Mucosa of rectum (tissue), 2 donors: ENCODE results near the gene PLXNC1.

ENCODE experiments used
- H3K27ac ChIP-seq, 2 donors: one replicate each; pipeline ENCODE4 v1.7.0; 2013; ENCODE audit warnings: inconsistent platforms in 2 of 2, low read depth in 2 of 2, low read length in 2 of 2
- H3K27me3 ChIP-seq, 2 donors: one replicate each; pipeline ENCODE4 v1.7.0; 2013; ENCODE audit warnings: low read length in 2 of 2; ENCODE audit not compliant: control insufficient read depth in 2 of 2, insufficient read depth in 2 of 2
- H3K36me3 ChIP-seq, 2 donors: one replicate each; pipeline ENCODE4 v1.7.0; 2013; ENCODE audit warnings: low read length in 2 of 2; ENCODE audit not compliant: control insufficient read depth in 2 of 2, insufficient read depth in 2 of 2
- H3K4me1 ChIP-seq, 2 donors: one replicate each; pipeline ENCODE4 v1.7.0; 2013; ENCODE audit warnings: low read length in 2 of 2, mild to moderate bottlenecking in 1 of 2; ENCODE audit not compliant: control insufficient read depth in 2 of 2, insufficient read depth in 2 of 2
- H3K4me3 ChIP-seq, 2 donors: one replicate each; pipeline ENCODE4 v1.7.0; 2013; ENCODE audit warnings: low read length in 2 of 2
- H3K9ac ChIP-seq, 2 donors: one replicate each; pipeline ENCODE4 v1.7.0; 2013; ENCODE audit warnings: low read length in 2 of 2, low read depth in 1 of 2, mild to moderate bottlenecking in 1 of 2
- H3K9me3 ChIP-seq, 2 donors: one replicate each; pipeline ENCODE4 v1.7.0; 2013; ENCODE audit warnings: low read length in 2 of 2; ENCODE audit not compliant: control insufficient read depth in 2 of 2
- donor health status: healthy.
- donor health status: Normal muscosa, but diverticular disease.

The PLXNC1 gene

DNA sequence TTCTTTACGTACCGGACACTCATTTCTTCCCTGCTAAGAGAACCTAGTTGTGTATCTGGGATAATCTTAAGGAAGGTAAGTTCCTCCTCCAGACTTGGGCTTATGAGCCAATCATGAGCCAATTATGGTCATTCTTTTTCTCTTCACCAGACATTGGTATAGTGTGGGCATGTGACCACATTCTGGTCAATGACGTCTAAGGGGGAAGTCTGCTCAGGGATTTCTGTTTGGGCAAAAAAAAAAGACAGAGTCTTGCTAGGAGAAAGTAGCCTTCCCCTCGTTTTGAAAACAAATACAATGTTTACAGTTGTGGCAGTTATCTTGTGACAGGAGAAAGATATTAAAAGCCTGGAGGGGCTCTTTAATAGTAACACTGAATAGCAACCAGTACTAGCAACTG is 20.1 kb upstream of the PLXNC1 start:
- Histone ChIP-seq H3K9ac (no peak overlapping the region), H3K27ac (no peak overlapping the region), H3K4me1 (no peaks in the 10 kb centered on the region), H3K9me3 (no peaks in the 10 kb centered on the region), H3K4me3 (no peak overlapping the region), H3K27me3 (no peaks in the 10 kb centered on the region), H3K36me3 (no peaks in the 10 kb centered on the region)

- Histone ChIP-seq H3K9ac (no peak overlapping the region), H3K4me3 (no peak overlapping the region), H3K27ac (no peak overlapping the region), H3K9me3 (no peaks in the 10 kb centered on the region), H3K36me3 (no peaks in the 10 kb centered on the region), H3K27me3 (no peaks in the 10 kb centered on the region), H3K4me1 (no peaks in the 10 kb centered on the region)
Observed at GRCh38 chr12:94133964-94134795, 14.2 kb upstream of the PLXNC1 start.

- Histone ChIP-seq H3K27ac (no peak overlapping the region), H3K27me3 (no peaks in the 10 kb centered on the region), H3K36me3 (no peaks in the 10 kb centered on the region), H3K4me1 (no peaks in the 10 kb centered on the region), H3K9ac (no peak overlapping the region), H3K9me3 (no peaks in the 10 kb centered on the region), H3K4me3 (no peak overlapping the region)
Observed at GRCh38 chr12:94135896-94136295, 12.5 kb upstream of the PLXNC1 start.

DNA sequence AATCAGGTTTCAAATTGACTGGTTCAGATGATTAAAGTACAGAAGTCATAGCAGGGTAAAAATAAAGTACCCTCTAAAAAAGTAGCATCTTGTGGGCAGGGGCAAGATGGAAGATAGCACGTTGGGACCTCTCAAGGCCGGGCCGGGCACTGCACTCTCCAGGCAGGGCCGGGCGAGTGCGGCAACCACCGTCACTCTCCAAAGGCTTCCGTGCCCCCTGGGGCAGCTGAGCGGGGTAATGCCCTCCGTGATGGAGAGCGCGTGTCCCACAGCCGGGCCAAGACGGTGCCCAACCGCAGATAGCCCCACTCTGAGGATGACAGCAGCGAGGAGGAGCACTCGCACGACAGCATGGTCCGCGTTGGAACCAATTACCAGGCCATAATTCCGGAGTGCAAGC is 8.6 kb upstream of the PLXNC1 start:
- H3K9me3 ChIP-seq = no peaks in the 10 kb centered on the region
- H3K9ac ChIP-seq = no peak overlapping the region
- H3K36me3 ChIP-seq = no peaks in the 10 kb centered on the region
- no peaks in the 10 kb centered on the region for H3K4me1 ChIP-seq
- no peaks in the 10 kb centered on the region for H3K27me3 ChIP-seq
- no peak overlapping the region for H3K27ac ChIP-seq
- no peak overlapping the region for H3K4me3 ChIP-seq

GRCh38 chr12:94140556-94140955 is 7.8 kb upstream of the PLXNC1 start:
- Histone ChIP-seq H3K4me3 (no peak overlapping the region), H3K27ac (no peak overlapping the region), H3K4me1 (no peaks in the 10 kb centered on the region), H3K9ac (no peak overlapping the region), H3K27me3 (no peaks in the 10 kb centered on the region), H3K9me3 (no peaks in the 10 kb centered on the region), H3K36me3 (no peaks in the 10 kb centered on the region)

DNA sequence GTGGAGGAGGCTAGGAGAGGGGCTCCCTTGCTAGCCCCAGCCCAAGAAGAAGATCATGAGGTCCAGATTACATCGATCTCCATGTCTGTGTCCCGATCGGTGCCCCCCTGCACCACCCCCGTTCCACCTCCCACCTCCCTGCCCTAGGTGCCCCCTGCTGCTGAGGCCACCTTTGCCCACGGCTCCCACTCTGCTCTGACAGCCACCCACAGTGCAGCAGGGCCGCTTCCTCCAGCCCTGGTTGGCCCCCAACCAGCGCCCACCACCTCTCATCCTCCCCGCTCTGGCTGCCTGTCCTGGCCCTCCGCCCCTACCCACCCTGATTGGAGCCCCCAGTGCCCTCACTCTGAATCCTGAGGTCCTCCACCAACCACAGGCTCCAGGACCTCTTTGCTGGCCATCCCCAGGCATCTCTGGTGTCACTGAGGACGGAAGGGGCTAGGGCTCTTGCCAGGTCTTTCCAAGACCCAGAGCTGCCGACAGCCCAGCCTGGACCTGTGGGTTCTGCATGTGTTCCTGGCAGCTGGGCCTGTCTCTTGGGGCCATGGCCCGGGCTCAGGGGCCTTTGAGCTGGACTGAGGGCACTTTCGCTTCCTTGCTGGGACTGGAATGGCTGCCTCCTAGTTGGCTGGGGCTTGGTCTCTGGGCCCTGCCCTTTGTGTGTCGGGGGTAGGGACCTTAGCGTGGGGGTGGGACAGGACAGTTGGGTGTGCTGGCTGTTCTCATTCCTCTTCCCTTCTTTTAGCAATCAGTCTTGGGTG is 7.2 kb upstream of the PLXNC1 start:
- Histone ChIP-seq H3K9me3 (no peaks in the 10 kb centered on the region), H3K4me1 (no peaks in the 10 kb centered on the region), H3K36me3 (no peaks in the 10 kb centered on the region), H3K9ac (no peak overlapping the region), H3K27me3 (no peaks in the 10 kb centered on the region), H3K4me3 (no peak overlapping the region), H3K27ac (no peak overlapping the region)

GRCh38 chr12:94141892-94142291 is 6.5 kb upstream of the PLXNC1 start:
- H3K4me1 ChIP-seq = no peaks in the 10 kb centered on the region
- no peak overlapping the region for H3K4me3 ChIP-seq
- no peaks in the 10 kb centered on the region for H3K27me3 ChIP-seq
- H3K9me3 ChIP-seq = no peaks in the 10 kb centered on the region
- no peaks in the 10 kb centered on the region for H3K36me3 ChIP-seq
- no peak overlapping the region for H3K9ac ChIP-seq
- H3K27ac ChIP-seq = no peak overlapping the region

DNA sequence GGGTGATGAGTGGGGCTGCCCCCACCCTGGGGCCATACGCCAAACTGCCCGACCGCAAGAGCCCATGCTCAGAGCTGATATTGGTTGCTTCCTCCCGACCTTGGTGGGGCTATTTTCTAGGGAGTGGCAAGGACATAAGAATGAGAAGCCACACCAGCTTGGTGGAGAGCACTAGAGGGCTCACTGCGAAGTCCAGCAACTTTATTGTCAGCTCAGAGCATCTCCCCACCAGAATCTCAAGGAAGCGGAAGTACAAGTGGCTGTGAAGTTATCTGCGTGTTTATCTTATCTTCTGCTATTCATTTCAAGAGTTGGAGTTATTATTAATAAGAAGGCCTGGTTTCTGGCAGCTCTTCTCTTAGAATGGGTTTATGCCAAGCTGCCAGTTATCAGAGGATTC is 4.9 kb upstream of the PLXNC1 start:
- no peak overlapping the region for H3K27ac ChIP-seq
- H3K4me3 ChIP-seq = no peak overlapping the region
- H3K27me3 ChIP-seq = no peaks in the 10 kb centered on the region
- no peaks in the 10 kb centered on the region for H3K9me3 ChIP-seq
- H3K4me1 ChIP-seq = no peaks in the 10 kb centered on the region
- no peak overlapping the region for H3K9ac ChIP-seq
- H3K36me3 ChIP-seq = no peaks in the 10 kb centered on the region

DNA sequence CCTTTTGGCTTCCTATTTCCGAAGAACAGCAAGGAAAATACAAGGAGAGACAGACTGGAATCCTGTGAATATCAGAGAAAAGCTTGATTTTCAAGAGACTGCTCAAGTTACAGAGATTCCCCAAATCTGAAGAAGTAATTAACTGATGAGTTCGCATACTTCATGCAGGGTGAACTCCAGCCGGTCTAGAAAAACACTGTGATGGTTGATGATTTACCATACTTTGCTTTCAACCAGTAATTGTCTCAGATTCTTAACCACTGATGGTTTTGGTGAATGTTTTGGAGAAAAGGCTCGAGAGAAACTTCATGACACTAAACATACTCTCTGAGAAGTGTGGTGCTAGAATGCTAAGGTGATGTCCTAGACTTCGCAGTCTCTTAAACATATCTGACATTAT is 4.4 kb upstream of the PLXNC1 start:
- Histone ChIP-seq H3K27me3 (no peaks in the 10 kb centered on the region), H3K27ac (no peak overlapping the region)

GRCh38 chr12:94144781-94145180 is 3.6 kb upstream of the PLXNC1 start:
- Histone ChIP-seq H3K36me3 (no peaks in the 10 kb centered on the region), H3K9ac (no peak overlapping the region), H3K27ac (no peak overlapping the region), H3K4me3 (no peak overlapping the region), H3K27me3 (no peaks in the 10 kb centered on the region), H3K9me3 (no peaks in the 10 kb centered on the region), H3K4me1 (peaks cover 0 to 6% of the 10 kb centered on the region in 2 donors)

More for the DNA sequence above, 4.4 kb upstream of the PLXNC1 start:
- no peaks in the 10 kb centered on the region for H3K36me3 ChIP-seq
- no peak overlapping the region for H3K9ac ChIP-seq
- H3K4me1 ChIP-seq = no peaks in the 10 kb centered on the region
- no peak overlapping the region for H3K4me3 ChIP-seq
- H3K9me3 ChIP-seq = no peaks in the 10 kb centered on the region
